ENCODE data around the gene UNC5CL. TPM values are rescaled to one million over a fixed set of nuclear protein-coding genes. Genes with fewer than 3 reads are reported as not detected.
"Not testable (repeated sequence)": the region's sequence is repeated elsewhere in the genome, so short reads cannot be mapped to it uniquely, and the experiment has no call there.

Gene UNC5CL
- total and polyA plus RNA-seq, 9 of the 15 experiments (the other 6 are each of a cell fraction or from before 2014, with no cell fraction given): 0.07 to 1.8 (median 0.62) TPM; not detected in 1

- H3K9me1 ChIP-seq (ENCODE audit: control insufficient read depth, insufficient read depth, low read length); BruUV-seq (replicated peaks); FAIRE-seq; intact Hi-C loops (cut with micrococcal nuclease); H3K4me1 ChIP-seq (replicated peaks in 1 of 2; ENCODE audit: control insufficient read depth in 2 of 2, insufficient read depth in 2 of 2, low read length in 2 of 2); H3K27ac ChIP-seq (ENCODE audit: extremely low read depth, low read depth, low read length); H3K79me2 ChIP-seq (ENCODE audit: control insufficient read depth, insufficient read depth, low read length); H3K36me3 ChIP-seq (ENCODE audit: control insufficient read depth, insufficient read depth, low read length); DNase-seq (ENCODE audit: extremely low read depth in 1 of 4, low spot score in 3 of 4); H2AFZ ChIP-seq (ENCODE audit: low read depth, low read length); in situ Hi-C loops (cut with MboI); H3K4me2 ChIP-seq (ENCODE audit: insufficient read depth, low read length); CTCF ChIA-PET (ENCODE audit: low intra/inter-chr PET ratio); H4K20me1 ChIP-seq (replicated peaks; ENCODE audit: control insufficient read depth, insufficient read depth, low read length); H3K9ac ChIP-seq (ENCODE audit: insufficient read depth in 1 of 2, low read depth in 2 of 2, low read length in 2 of 2); ATAC-seq; POLR2A ChIA-PET; H3K9me3 ChIP-seq (replicated peaks; ENCODE audit: control insufficient read depth, insufficient read depth, low read depth, low read length); H3K4me3 ChIP-seq: not testable (repeated sequence)
- H3K27me3 ChIP-seq (ENCODE audit: control insufficient read depth in 2 of 2, insufficient read depth in 2 of 2, low read length in 2 of 2): peaks cover 7 to 26% of the 10 kb centered on the region in 2 experiments; a peak in 4 of 5 replicates
- 5% methylated on average over 5 of the region's 5 CpGs for WGBS (ENCODE audit: insufficient coverage, low coverage, missing lambda C conversion rate)
- peak; percentile 22 for TF ChIP-seq ZNF146 (CRISPR knock-in tag; IDR thresholded peaks at IDR 0.05; ENCODE audit: unreplicated experiment)
Measured at GRCh38 chr6:41015860-41016259, 23.2 kb downstream of the UNC5CL start.

GRCh38 chr6:41014780-41015179 lies 24.2 kb downstream of the UNC5CL start:
- no peaks in the 10 kb centered on the region; the same call in 1 of the 2 replicates for H4K20me1 ChIP-seq (replicated peaks; ENCODE audit: control insufficient read depth, insufficient read depth, low read length)
- BruUV-seq (replicated peaks): no TSS peak
- ATAC-seq (no peak), DNase-seq (ENCODE audit: extremely low read depth in 1 of 4, low spot score in 3 of 4) (no peak), FAIRE-seq (no peak)
- H2AFZ ChIP-seq (ENCODE audit: low read depth, low read length): no peak overlapping the region
- no peaks in the 10 kb centered on the region for H3K9me3 ChIP-seq (replicated peaks; ENCODE audit: control insufficient read depth, insufficient read depth, low read depth, low read length)
- WGBS (ENCODE audit: insufficient coverage, low coverage, missing lambda C conversion rate): 8% methylated on average over 4 of the region's 4 CpGs
- H3K4me1 ChIP-seq (replicated peaks in 1 of 2; ENCODE audit: control insufficient read depth in 2 of 2, insufficient read depth in 2 of 2, low read length in 2 of 2): no peaks in the 10 kb centered on the region
- H3K27me3 ChIP-seq (ENCODE audit: control insufficient read depth in 2 of 2, insufficient read depth in 2 of 2, low read length in 2 of 2): peaks cover 7 to 22% of the 10 kb centered on the region in 2 experiments; a peak in 4 of 5 replicates
- TF ChIP-seq MAFK (IDR thresholded peaks at IDR 0.05; ENCODE audit: low read length) (0 out of 2 replicates have a peak, but pooled peaks have one; percentile 12), C11orf30 (IDR thresholded peaks at IDR 0.05; ENCODE audit: low read depth) (peak; percentile 66; the same call in 1 of the 2 replicates), CC2D1A (IDR thresholded peaks at IDR 0.05) (no peak), MAFG (tag; conservative IDR thresholded peaks at IDR 0.05) (peak; percentile 54), KAT2B (IDR thresholded peaks at IDR 0.05; ENCODE audit: low read depth, low read length) (no peak), MAFF (IDR thresholded peaks at IDR 0.05; ENCODE audit: low read length) (peak; percentile 52; the same call in 1 of the 2 replicates), ZNF316 (IDR thresholded peaks at IDR 0.05) (peak; percentile 74)
- H3K9ac ChIP-seq (ENCODE audit: insufficient read depth in 1 of 2, low read depth in 2 of 2, low read length in 2 of 2): no peak overlapping the region
- H3K36me3 ChIP-seq (ENCODE audit: control insufficient read depth, insufficient read depth, low read length): no peaks in the 10 kb centered on the region
- POLR2A ChIA-PET: interaction anchor here (0.6 to 0.7 kb wide), 3 partner anchors 21 to 430 kb away, joined by 3 to 4 read pairs (median 4); no protein-coding TSS in a partner anchor
- CTCF ChIA-PET (ENCODE audit: low intra/inter-chr PET ratio): no interaction called here
- H3K9me1 ChIP-seq (ENCODE audit: control insufficient read depth, insufficient read depth, low read length): no peaks in the 10 kb centered on the region
- no peak overlapping the region for H3K27ac ChIP-seq (ENCODE audit: extremely low read depth, low read depth, low read length)
- H3K4me2 ChIP-seq (ENCODE audit: insufficient read depth, low read length): no peak overlapping the region
- no peak overlapping the region for H3K4me3 ChIP-seq
- intact Hi-C loops (cut with micrococcal nuclease) (no loop called here), in situ Hi-C loops (cut with MboI) (no loop called here)
- H3K79me2 ChIP-seq (ENCODE audit: control insufficient read depth, insufficient read depth, low read length): no peaks in the 10 kb centered on the region

Measured in K562 (cell line).